Testis (tissue), 2 donors: Measurements from ENCODE around the gene SYT10.

Experiments
- POLR2A ChIP-seq: fragments of 450-650 bp; IDR thresholded peaks from one replicate; pipeline ENCODE4 v1.6.1; 2017; ENCODE audit warnings: antibody characterized with exemption, mild to moderate bottlenecking, moderate library complexity
- TF ChIP-seq, protein P1 (sequence below), 3 experiments: fragments of 450-650 bp in 2 of 3; fragments of 200-600 bp in 1 of 3; sonication (generic) in 1 of 3; IDR thresholded peaks; one replicate each; pipeline ENCODE4 v1.5.1; 2016 to 2019; ENCODE audit warnings: antibody characterized with exemption in 3 of 3, mild to moderate bottlenecking in 2 of 3, moderate library complexity in 1 of 3

DNA sequence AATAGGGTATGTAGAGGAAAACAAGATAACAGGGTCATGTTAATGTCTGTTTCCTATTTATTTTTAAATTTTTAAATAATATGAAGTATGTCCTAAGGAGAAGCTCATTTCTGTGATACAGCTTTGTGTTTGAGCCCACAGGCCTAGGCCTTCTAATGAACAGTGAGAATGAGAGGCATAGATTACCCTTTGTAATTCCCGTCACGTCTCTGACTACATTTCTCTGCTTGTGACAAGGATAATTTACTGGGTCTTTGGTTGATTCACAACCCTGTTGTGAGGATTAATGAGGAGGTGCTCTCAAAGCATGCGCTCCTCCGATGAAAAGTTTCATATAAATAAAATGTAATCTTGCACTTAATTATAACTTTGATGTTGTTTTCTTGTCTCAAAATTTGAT is 56.1 kb downstream of the SYT10 start:
- TF ChIP-seq, protein P1, sequence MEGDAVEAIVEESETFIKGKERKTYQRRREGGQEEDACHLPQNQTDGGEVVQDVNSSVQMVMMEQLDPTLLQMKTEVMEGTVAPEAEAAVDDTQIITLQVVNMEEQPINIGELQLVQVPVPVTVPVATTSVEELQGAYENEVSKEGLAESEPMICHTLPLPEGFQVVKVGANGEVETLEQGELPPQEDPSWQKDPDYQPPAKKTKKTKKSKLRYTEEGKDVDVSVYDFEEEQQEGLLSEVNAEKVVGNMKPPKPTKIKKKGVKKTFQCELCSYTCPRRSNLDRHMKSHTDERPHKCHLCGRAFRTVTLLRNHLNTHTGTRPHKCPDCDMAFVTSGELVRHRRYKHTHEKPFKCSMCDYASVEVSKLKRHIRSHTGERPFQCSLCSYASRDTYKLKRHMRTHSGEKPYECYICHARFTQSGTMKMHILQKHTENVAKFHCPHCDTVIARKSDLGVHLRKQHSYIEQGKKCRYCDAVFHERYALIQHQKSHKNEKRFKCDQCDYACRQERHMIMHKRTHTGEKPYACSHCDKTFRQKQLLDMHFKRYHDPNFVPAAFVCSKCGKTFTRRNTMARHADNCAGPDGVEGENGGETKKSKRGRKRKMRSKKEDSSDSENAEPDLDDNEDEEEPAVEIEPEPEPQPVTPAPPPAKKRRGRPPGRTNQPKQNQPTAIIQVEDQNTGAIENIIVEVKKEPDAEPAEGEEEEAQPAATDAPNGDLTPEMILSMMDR (IDR thresholded peaks at IDR 0.05): no peak
- no peak for TF ChIP-seq POLR2A
